ENCODE data around the gene GAS2L1. TPM values are rescaled to one million over a fixed set of nuclear protein-coding genes. Genes with fewer than 3 reads are reported as not detected.

Gene GAS2L1
- total RNA-seq, 4 donors from 2014 or later: 49.0 to 94.8 (median 85.4) TPM

- H3K9me3 ChIP-seq: no peaks in the 10 kb centered on the region
- peaks cover 17% of the 10 kb centered on the region for H3K4me1 ChIP-seq
- no peak overlapping the region for H3K27ac ChIP-seq
- WGBS: 84% methylated on average over 3 of the region's 8 CpGs
- TF ChIP-seq CTCF (IDR thresholded peaks at IDR 0.05) (no peak), EP300 (IDR thresholded peaks at IDR 0.05) (no peak), POLR2AphosphoS5 (IDR thresholded peaks at IDR 0.05) (no peak)
- peak in 1 of 2 donors; percentile 57 for DNase-seq (ENCODE audit: low spot score in 2 of 2)
- no peak overlapping the region for H3K4me3 ChIP-seq
- H3K27me3 ChIP-seq: no peaks in the 10 kb centered on the region
- peaks cover 96% of the 10 kb centered on the region for H3K36me3 ChIP-seq
Measured at GRCh38 chr22:29332886-29333496, 26.5 kb downstream of the GAS2L1 start.

GRCh38 chr22:29334148-29334547, 27.7 kb downstream of the GAS2L1 start:
- no peaks in the 10 kb centered on the region for H3K9me3 ChIP-seq
- TF ChIP-seq EP300 (IDR thresholded peaks at IDR 0.05) (no peak), CTCF (IDR thresholded peaks at IDR 0.05) (no peak), POLR2AphosphoS5 (IDR thresholded peaks at IDR 0.05) (no peak), POLR2A (IDR thresholded peaks at IDR 0.05) (no peak)
- H3K4me1 ChIP-seq: peaks cover 28% of the 10 kb centered on the region
- no peaks in the 10 kb centered on the region for H3K27me3 ChIP-seq
- 94% methylated on average over 6 of the region's 7 CpGs for WGBS
- H3K27ac ChIP-seq: no peak overlapping the region
- no peak overlapping the region for H3K4me3 ChIP-seq
- peak in 1 of 2 donors; percentile 55 for DNase-seq (ENCODE audit: low spot score in 2 of 2)
- peaks cover 94% of the 10 kb centered on the region for H3K36me3 ChIP-seq

GRCh38 chr22:29334696-29335344, 28.4 kb downstream of the GAS2L1 start:
- Histone ChIP-seq H3K27ac (no peak overlapping the region), H3K4me3 (no peak overlapping the region), H3K27me3 (no peaks in the 10 kb centered on the region), H3K36me3 (peaks cover 94% of the 10 kb centered on the region), H3K4me1 (peaks cover 32% of the 10 kb centered on the region), H3K9me3 (no peaks in the 10 kb centered on the region)
- WGBS: 59% methylated on average over 5 of the region's 12 CpGs
- TF ChIP-seq EP300 (IDR thresholded peaks at IDR 0.05) (no peak), CTCF (IDR thresholded peaks at IDR 0.05) (no peak), POLR2AphosphoS5 (IDR thresholded peaks at IDR 0.05) (no peak), POLR2A (IDR thresholded peaks at IDR 0.05) (no peak)
- DNase-seq (ENCODE audit: low spot score in 2 of 2): peak in 1 of 2 donors; percentile 59

- WGBS: 96% methylated on average over 11 of the region's 11 CpGs
- DNase-seq (ENCODE audit: low spot score in 2 of 2): no peak
- H3K27ac ChIP-seq: no peak overlapping the region
- no peaks in the 10 kb centered on the region for H3K9me3 ChIP-seq
- TF ChIP-seq CTCF (IDR thresholded peaks at IDR 0.05) (no peak), POLR2A (IDR thresholded peaks at IDR 0.05) (no peak), POLR2AphosphoS5 (IDR thresholded peaks at IDR 0.05) (no peak)
- H3K27me3 ChIP-seq: no peaks in the 10 kb centered on the region
- H3K4me1 ChIP-seq: peaks cover 33% of the 10 kb centered on the region
- H3K4me3 ChIP-seq: no peak overlapping the region
- H3K36me3 ChIP-seq: peaks cover 94% of the 10 kb centered on the region
Measured at GRCh38 chr22:29335656-29336055, 29.2 kb downstream of the GAS2L1 start.

GRCh38 chr22:29336751-29337490, 30.5 kb downstream of the GAS2L1 start:
- DNase-seq (ENCODE audit: low spot score in 2 of 2): no peak
- Histone ChIP-seq H3K27ac (peak overlapping the region; percentile 77), H3K4me3 (no peak overlapping the region), H3K9me3 (no peaks in the 10 kb centered on the region), H3K4me1 (peaks cover 28% of the 10 kb centered on the region), H3K36me3 (peaks cover 93% of the 10 kb centered on the region), H3K27me3 (no peaks in the 10 kb centered on the region)
- 52% methylated on average over 14 of the region's 14 CpGs for WGBS
- TF ChIP-seq POLR2A (IDR thresholded peaks at IDR 0.05) (no peak), POLR2AphosphoS5 (IDR thresholded peaks at IDR 0.05) (peak in 1 of 3 donors; percentile 63), CTCF (IDR thresholded peaks at IDR 0.05) (no peak), EP300 (IDR thresholded peaks at IDR 0.05) (no peak)
